Right atrium auricular region (tissue), 2 donors: ENCODE results near the gene CEACAM8. TPM values are rescaled to one million over a fixed set of nuclear protein-coding genes. Genes with fewer than 3 reads are reported as not detected.
A peak's percentile ranks its signal among the peaks of the same experiment; 100 is the strongest.
"Not testable (repeated sequence)": the region's sequence is repeated elsewhere in the genome, so short reads cannot be mapped to it uniquely, and the experiment has no call there.

Source experiments
- DNase-seq: peaks from one replicate; pipeline ENCODE4 v3.0.0-alpha.2; 2019; ENCODE audit warnings: low spot score
- H3K27ac ChIP-seq, 2 donors: fragments of 200-600 bp; sonication (generic); 1 replicate in 1 of 2; 2 replicates in 1 of 2; pipeline ENCODE4 v1.5.1; 2016 to 2019
- H3K27me3 ChIP-seq, 2 donors: fragments of 200-600 bp; sonication (generic); one replicate each; pipeline versions ENCODE4 v1.5.1 to v1.6.0; 2017 to 2019
- H3K36me3 ChIP-seq: fragments of 200-600 bp; sonication (generic); one replicate; pipeline ENCODE4 v1.5.1; 2016
- H3K4me1 ChIP-seq, 2 donors: fragments of 200-600 bp; sonication (generic); one replicate each; pipeline versions ENCODE4 v1.5.1 to v1.6.0; 2017 to 2019
- H3K4me3 ChIP-seq, 2 donors: fragments of 200-600 bp; sonication (generic); 1 replicate in 1 of 2; 2 replicates in 1 of 2; pipeline ENCODE4 v1.5.1; 2017 to 2019; ENCODE audit warnings: mild to moderate bottlenecking in 1 of 2, moderate library complexity in 1 of 2
- H3K9me3 ChIP-seq, 2 donors: fragments of 200-600 bp; sonication (generic); one replicate each; pipeline ENCODE4 v1.5.1; 2019
- CTCF ChIP-seq, 2 donors: fragments of 200-600 bp; sonication (generic); IDR thresholded peaks; one replicate each; pipeline ENCODE4 v1.5.1; 2019; ENCODE audit warnings: antibody characterized with exemption in 2 of 2
- total RNA-seq, 2 donors: library from RNA; depleted of rRNA; stranded (reverse); fragments of >200 nt; gene quantifications; one replicate each; pipeline ENCODE4 v1.1.0, GENCODE V29; 2016

Gene CEACAM8
- total RNA-seq, 2 donors from 2014 or later, result not detected

DNA sequence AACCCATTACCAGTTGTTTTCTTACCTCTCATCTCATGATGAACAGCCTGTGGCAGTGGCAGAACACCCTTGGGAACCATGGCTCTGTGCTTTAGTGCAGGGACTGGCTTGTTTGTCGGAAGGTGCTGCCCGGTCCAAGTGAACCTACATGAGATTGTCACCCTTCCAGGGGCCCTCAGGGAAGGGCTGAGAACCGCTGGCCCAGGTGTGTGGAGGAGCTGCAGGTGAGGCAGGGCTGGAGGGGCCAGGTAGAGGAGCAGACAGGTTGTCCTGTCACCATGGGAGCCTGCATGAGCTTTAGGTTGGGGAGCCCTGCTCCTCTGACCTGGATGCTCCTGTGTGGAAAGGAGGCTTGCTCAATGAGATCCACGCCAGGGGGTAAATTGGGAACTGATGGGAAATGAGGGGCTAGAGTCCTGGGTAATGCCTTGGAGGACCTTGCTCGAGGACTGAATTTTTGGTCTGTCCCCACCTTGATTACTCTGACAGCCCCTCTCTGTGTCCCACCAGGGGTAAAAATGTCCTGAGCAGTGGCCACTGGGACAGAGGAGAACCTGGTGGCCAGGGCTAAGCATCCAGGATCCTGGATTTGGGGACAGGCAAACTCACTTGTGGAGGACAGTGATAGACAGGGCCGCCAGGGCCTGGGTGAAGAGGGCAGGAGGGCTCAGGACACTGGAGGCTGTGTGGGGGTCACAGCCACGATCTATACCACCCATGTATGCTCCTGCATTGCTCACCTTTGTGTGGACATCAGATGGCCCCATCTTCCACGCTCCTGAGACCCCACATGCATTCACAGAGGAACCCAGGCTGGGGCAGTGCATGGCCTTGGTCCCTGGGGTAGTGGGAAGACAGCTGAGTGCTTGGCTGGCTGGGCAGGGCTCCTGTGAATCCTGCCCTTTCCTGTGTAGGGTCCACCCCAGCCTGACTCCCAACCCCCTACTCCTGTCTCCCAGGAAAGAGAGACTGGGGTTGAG lies 42.3 kb downstream of the CEACAM8 start:
- H3K9me3 ChIP-seq, result no peaks in the 10 kb centered on the region
- H3K27ac ChIP-seq, result no peak overlapping the region
- DNase-seq, result peak; percentile 34
- H3K4me3 ChIP-seq, result no peak overlapping the region
- no peak for TF ChIP-seq CTCF (IDR thresholded peaks at IDR 0.05)
- H3K36me3 ChIP-seq, result no peaks in the 10 kb centered on the region
- H3K27me3 ChIP-seq, result no peaks in the 10 kb centered on the region
- H3K4me1 ChIP-seq, result no peaks in the 10 kb centered on the region

- not testable (repeated sequence) for H3K27ac ChIP-seq, H3K4me1 ChIP-seq, H3K36me3 ChIP-seq, H3K4me3 ChIP-seq, DNase-seq, H3K9me3 ChIP-seq, H3K27me3 ChIP-seq
Observed at GRCh38 chr19:42550521-42550920, 44.2 kb downstream of the CEACAM8 start.

DNA sequence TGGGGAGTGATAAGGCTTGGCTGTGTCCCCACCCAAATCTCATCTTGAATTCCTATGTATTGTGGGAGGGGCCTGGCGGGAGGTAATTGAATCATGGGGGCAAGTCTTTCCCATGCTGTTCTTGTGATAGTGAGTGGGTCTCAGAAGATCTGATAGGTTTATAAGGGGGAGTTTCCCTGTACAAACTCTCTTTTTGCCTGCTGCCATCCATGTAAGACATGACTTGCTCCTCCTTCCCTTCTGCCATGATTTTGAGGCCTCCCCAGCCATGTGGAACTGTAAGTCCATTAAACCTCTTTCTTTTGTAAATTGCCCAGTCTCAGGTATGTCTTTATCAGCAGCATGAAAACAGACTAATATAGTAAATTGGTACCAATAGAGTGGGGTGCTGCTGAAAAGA lies 45.7 kb downstream of the CEACAM8 start:
- not testable (repeated sequence) for DNase-seq, H3K36me3 ChIP-seq, H3K27me3 ChIP-seq, H3K4me3 ChIP-seq, H3K27ac ChIP-seq, H3K4me1 ChIP-seq, H3K9me3 ChIP-seq

DNA sequence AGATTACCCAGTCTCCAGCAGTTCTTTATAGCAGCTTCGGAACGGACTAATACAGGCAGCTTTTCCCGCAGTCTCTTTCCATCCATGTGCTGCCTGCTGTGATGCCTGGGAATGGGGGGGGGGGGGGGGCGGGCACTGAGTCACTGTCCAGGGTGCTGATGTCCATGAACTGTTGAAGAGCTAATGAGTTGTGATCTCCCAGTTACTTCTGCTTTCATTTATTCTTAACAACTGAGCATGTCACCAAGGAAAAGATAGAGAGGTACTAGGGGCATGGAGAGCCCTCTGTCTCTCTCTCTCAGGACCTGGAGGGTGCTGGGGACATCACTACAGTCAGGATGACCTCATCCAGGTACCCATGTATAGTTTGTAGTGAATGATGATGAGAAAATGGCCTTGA lies 46.2 kb downstream of the CEACAM8 start:
- Histone ChIP-seq H3K27me3 (no peaks in the 10 kb centered on the region), H3K9me3 (no peaks in the 10 kb centered on the region), H3K4me1 (no peaks in the 10 kb centered on the region), H3K36me3 (no peaks in the 10 kb centered on the region), H3K4me3 (no peak overlapping the region), H3K27ac (no peak overlapping the region)
- TF ChIP-seq CTCF (IDR thresholded peaks at IDR 0.05), result no peak
- no peak for DNase-seq

GRCh38 chr19:42547929-42548328 lies 46.8 kb downstream of the CEACAM8 start:
- no peaks in the 10 kb centered on the region for H3K27me3 ChIP-seq

GRCh38 chr19:42546831-42547500 lies 47.8 kb downstream of the CEACAM8 start:
- no peak for DNase-seq

More at GRCh38 chr19:42547929-42548328, 46.8 kb downstream of the CEACAM8 start:
- H3K4me1 ChIP-seq, result no peaks in the 10 kb centered on the region
- no peak overlapping the region for H3K27ac ChIP-seq
- no peak for DNase-seq
- H3K36me3 ChIP-seq, result no peaks in the 10 kb centered on the region
- H3K4me3 ChIP-seq, result no peak overlapping the region
- no peaks in the 10 kb centered on the region for H3K9me3 ChIP-seq
- no peak for TF ChIP-seq CTCF (IDR thresholded peaks at IDR 0.05)

More at GRCh38 chr19:42546831-42547500, 47.8 kb downstream of the CEACAM8 start:
- H3K4me1 ChIP-seq, result no peaks in the 10 kb centered on the region
- no peaks in the 10 kb centered on the region for H3K9me3 ChIP-seq
- H3K36me3 ChIP-seq, result no peaks in the 10 kb centered on the region
- H3K27me3 ChIP-seq, result no peaks in the 10 kb centered on the region
- no peak for TF ChIP-seq CTCF (IDR thresholded peaks at IDR 0.05)
- H3K4me3 ChIP-seq, result no peak overlapping the region
- H3K27ac ChIP-seq, result no peak overlapping the region
